ENCODE results near the gene MAP1S. TPM values are rescaled to one million over a fixed set of nuclear protein-coding genes. Genes with fewer than 3 reads are reported as not detected.

Gene MAP1S
- total and polyA plus RNA-seq, 2 of the 13 experiments (the other 11 are each of a cell fraction or from before 2014, with no cell fraction given), result 3.8 to 7.3 TPM

DNA sequence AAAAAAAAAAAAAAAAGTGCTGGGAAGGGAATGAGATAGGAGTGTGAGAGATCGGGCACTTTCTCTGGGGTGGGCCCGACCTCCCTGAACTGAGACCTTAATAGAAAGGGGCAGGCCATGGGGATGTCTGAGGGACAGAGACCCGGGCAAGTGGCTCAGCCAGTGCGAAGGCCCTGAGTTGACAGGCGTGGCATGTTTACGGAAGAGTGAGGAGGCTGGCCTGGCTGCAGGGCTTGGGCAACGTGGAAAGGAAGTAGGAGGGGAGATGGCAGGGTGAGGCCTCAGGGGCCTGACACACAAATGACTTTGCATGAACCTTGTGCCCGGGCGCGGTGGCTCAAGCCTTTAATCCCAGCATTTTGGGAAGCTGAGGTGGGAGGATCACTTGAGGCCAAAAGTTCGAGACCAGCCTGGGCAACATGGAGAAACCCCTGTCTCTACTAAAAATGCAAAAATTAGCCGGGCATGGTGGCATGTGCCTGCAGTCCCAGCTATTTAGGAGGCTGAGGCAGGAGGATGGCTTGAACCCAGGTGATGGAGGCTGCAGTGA is 45.9 kb downstream of the MAP1S start (continued):
- TF ChIP-seq, protein P1, sequence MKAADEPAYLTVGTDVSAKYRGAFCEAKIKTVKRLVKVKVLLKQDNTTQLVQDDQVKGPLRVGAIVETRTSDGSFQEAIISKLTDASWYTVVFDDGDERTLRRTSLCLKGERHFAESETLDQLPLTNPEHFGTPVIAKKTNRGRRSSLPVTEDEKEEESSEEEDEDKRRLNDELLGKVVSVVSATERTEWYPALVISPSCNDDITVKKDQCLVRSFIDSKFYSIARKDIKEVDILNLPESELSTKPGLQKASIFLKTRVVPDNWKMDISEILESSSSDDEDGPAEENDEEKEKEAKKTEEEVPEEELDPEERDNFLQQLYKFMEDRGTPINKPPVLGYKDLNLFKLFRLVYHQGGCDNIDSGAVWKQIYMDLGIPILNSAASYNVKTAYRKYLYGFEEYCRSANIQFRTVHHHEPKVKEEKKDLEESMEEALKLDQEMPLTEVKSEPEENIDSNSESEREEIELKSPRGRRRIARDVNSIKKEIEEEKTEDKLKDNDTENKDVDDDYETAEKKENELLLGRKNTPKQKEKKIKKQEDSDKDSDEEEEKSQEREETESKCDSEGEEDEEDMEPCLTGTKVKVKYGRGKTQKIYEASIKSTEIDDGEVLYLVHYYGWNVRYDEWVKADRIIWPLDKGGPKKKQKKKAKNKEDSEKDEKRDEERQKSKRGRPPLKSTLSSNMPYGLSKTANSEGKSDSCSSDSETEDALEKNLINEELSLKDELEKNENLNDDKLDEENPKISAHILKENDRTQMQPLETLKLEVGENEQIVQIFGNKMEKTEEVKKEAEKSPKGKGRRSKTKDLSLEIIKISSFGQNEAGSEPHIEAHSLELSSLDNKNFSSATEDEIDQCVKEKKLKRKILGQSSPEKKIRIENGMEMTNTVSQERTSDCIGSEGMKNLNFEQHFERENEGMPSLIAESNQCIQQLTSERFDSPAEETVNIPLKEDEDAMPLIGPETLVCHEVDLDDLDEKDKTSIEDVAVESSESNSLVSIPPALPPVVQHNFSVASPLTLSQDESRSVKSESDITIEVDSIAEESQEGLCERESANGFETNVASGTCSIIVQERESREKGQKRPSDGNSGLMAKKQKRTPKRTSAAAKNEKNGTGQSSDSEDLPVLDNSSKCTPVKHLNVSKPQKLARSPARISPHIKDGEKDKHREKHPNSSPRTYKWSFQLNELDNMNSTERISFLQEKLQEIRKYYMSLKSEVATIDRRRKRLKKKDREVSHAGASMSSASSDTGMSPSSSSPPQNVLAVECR (CRISPR knock-in tag; IDR thresholded peaks at IDR 0.05; ENCODE audit: borderline replicate concordance), result peak; percentile 81
- TF ChIP-seq ZNF75D (CRISPR knock-in tag; IDR thresholded peaks at IDR 0.05; ENCODE audit: borderline replicate concordance), result no peak
- TF ChIP-seq, protein P2, sequence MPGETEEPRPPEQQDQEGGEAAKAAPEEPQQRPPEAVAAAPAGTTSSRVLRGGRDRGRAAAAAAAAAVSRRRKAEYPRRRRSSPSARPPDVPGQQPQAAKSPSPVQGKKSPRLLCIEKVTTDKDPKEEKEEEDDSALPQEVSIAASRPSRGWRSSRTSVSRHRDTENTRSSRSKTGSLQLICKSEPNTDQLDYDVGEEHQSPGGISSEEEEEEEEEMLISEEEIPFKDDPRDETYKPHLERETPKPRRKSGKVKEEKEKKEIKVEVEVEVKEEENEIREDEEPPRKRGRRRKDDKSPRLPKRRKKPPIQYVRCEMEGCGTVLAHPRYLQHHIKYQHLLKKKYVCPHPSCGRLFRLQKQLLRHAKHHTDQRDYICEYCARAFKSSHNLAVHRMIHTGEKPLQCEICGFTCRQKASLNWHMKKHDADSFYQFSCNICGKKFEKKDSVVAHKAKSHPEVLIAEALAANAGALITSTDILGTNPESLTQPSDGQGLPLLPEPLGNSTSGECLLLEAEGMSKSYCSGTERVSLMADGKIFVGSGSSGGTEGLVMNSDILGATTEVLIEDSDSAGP (CRISPR knock-in tag; IDR thresholded peaks at IDR 0.05; ENCODE audit: borderline replicate concordance), result peak; percentile 69
- TF ChIP-seq BRCA1 (CRISPR knock-in tag; IDR thresholded peaks at IDR 0.05), result no peak
- TF ChIP-seq MEIS2 (CRISPR knock-in tag; IDR thresholded peaks at IDR 0.05), result peak; percentile 85; the same call in 1 of the 2 replicates
- TF ChIP-seq PPARG (CRISPR knock-in tag; conservative IDR thresholded peaks at IDR 0.05), result peak; percentile 49; the same call in 1 of the 2 replicates
- TF ChIP-seq ZNF441 (CRISPR knock-in tag; IDR thresholded peaks at IDR 0.05; ENCODE audit: borderline replicate concordance), result 0 out of 2 replicates have a peak, but pooled peaks have one; percentile 29
- peak; percentile 72 for TF ChIP-seq GABPB1 (CRISPR knock-in tag; IDR thresholded peaks at IDR 0.05)
- peak; percentile 71 for TF ChIP-seq NCOA2 (CRISPR knock-in tag; IDR thresholded peaks at IDR 0.05)
- TF ChIP-seq KMT2A (CRISPR knock-in tag; IDR thresholded peaks at IDR 0.05), result 0 out of 2 replicates have a peak, but pooled peaks have one; percentile 57
- peak; percentile 62 for TF ChIP-seq CBX1 (IDR thresholded peaks at IDR 0.05; ENCODE audit: low read depth)
- peak; percentile 79 for TF ChIP-seq HNRNPL (IDR thresholded peaks at IDR 0.05; ENCODE audit: low read depth, low read length)
- TF ChIP-seq ERF (CRISPR knock-in tag; IDR thresholded peaks at IDR 0.05), result peak; percentile 81; the same call in 1 of the 2 replicates
- TF ChIP-seq ETV5 (CRISPR knock-in tag; IDR thresholded peaks at IDR 0.05; ENCODE audit: borderline replicate concordance), result peak; percentile 95
- TF ChIP-seq, protein P3, sequence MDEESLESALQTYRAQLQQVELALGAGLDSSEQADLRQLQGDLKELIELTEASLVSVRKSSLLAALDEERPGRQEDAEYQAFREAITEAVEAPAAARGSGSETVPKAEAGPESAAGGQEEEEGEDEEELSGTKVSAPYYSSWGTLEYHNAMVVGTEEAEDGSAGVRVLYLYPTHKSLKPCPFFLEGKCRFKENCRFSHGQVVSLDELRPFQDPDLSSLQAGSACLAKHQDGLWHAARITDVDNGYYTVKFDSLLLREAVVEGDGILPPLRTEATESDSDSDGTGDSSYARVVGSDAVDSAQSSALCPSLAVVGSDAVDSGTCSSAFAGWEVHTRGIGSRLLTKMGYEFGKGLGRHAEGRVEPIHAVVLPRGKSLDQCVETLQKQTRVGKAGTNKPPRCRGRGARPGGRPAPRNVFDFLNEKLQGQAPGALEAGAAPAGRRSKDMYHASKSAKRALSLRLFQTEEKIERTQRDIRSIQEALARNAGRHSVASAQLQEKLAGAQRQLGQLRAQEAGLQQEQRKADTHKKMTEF (CRISPR knock-in tag; IDR thresholded peaks at IDR 0.05), result peak; percentile 60
- TF ChIP-seq, protein P4, sequence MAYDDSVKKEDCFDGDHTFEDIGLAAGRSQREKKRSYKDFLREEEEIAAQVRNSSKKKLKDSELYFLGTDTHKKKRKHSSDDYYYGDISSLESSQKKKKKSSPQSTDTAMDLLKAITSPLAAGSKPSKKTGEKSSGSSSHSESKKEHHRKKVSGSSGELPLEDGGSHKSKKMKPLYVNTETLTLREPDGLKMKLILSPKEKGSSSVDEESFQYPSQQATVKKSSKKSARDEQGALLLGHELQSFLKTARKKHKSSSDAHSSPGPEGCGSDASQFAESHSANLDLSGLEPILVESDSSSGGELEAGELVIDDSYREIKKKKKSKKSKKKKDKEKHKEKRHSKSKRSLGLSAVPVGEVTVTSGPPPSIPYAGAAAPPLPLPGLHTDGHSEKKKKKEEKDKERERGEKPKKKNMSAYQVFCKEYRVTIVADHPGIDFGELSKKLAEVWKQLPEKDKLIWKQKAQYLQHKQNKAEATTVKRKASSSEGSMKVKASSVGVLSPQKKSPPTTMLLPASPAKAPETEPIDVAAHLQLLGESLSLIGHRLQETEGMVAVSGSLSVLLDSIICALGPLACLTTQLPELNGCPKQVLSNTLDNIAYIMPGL (CRISPR knock-in tag; IDR thresholded peaks at IDR 0.05; ENCODE audit: borderline replicate concordance in 1 of 2, low read depth in 1 of 2), result peak; percentile 28 to 50; a peak in 3 of 4 replicates
- peak; percentile 82; the same call in 1 of the 2 replicates for TF ChIP-seq RXRB (CRISPR knock-in tag; IDR thresholded peaks at IDR 0.05; ENCODE audit: borderline replicate concordance)
- TF ChIP-seq, protein P5, sequence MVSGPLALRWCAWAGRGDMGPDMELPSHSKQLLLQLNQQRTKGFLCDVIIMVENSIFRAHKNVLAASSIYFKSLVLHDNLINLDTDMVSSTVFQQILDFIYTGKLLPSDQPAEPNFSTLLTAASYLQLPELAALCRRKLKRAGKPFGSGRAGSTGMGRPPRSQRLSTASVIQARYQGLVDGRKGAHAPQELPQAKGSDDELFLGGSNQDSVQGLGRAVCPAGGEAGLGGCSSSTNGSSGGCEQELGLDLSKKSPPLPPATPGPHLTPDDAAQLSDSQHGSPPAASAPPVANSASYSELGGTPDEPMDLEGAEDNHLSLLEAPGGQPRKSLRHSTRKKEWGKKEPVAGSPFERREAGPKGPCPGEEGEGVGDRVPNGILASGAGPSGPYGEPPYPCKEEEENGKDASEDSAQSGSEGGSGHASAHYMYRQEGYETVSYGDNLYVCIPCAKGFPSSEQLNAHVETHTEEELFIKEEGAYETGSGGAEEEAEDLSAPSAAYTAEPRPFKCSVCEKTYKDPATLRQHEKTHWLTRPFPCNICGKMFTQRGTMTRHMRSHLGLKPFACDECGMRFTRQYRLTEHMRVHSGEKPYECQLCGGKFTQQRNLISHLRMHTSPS (CRISPR knock-in tag; IDR thresholded peaks at IDR 0.05; ENCODE audit: low read depth), result peak; percentile 67; the same call in 1 of the 2 replicates
